Neural cell (in vitro differentiated cells): Measurements from ENCODE around the gene AGK.

Source experiments
- CTCF ChIP-seq: fragments of 450-650 bp; IDR thresholded peaks from 2 replicates; pipeline ENCODE4 v1.5.1; 2014; ENCODE audit warnings: antibody characterized with exemption, mild to moderate bottlenecking, moderate library complexity; ENCODE audit not compliant: poor library complexity, severe bottlenecking
- EP300 ChIP-seq: fragments of 450-650 bp; conservative IDR thresholded peaks from 2 replicates; pipeline ENCODE4 v1.6.1; 2014; ENCODE audit warnings: antibody characterized with exemption, mild to moderate bottlenecking, moderate library complexity; ENCODE audit not compliant: poor library complexity, severe bottlenecking
- EZH2 ChIP-seq: fragments of 200-600, 300-800 bp; shearing (Covaris generic), sonication (generic); IDR thresholded peaks from 2 replicates; pipeline ENCODE4 v1.6.1; 2014; ENCODE audit warnings: antibody characterized with exemption, low read length, borderline replicate concordance, mild to moderate bottlenecking; ENCODE audit not compliant: insufficient read depth, poor library complexity, severe bottlenecking
- MXI1 ChIP-seq: fragments of 450-650 bp; conservative IDR thresholded peaks from 2 replicates; pipeline ENCODE4 v1.6.1; 2014; ENCODE audit warnings: antibody characterized with exemption, mild to moderate bottlenecking; ENCODE audit not compliant: poor library complexity, severe bottlenecking
- POLR2AphosphoS5 ChIP-seq: IDR thresholded peaks from 2 replicates; pipeline ENCODE4 v1.6.1; 2012
- RAD21 ChIP-seq: fragments of 450-650 bp; conservative IDR thresholded peaks from 2 replicates; pipeline ENCODE4 v1.6.1; 2014; ENCODE audit warnings: antibody characterized with exemption, mild to moderate bottlenecking, moderate library complexity
- SMC3 ChIP-seq: fragments of 450-650 bp; conservative IDR thresholded peaks from 2 replicates; pipeline ENCODE4 v1.6.1; 2014; ENCODE audit warnings: antibody characterized with exemption, mild to moderate bottlenecking, moderate library complexity; ENCODE audit not compliant: poor library complexity
- TAF1 ChIP-seq: IDR thresholded peaks from 2 replicates; pipeline ENCODE4 v1.6.1; 2012; ENCODE audit warnings: low read depth
- TF ChIP-seq, protein P1 (sequence below): IDR thresholded peaks from 2 replicates; pipeline ENCODE4 v1.6.1; 2012; ENCODE audit warnings: borderline replicate concordance

- TF ChIP-seq CTCF (no peak), EZH2 (no peak), TAF1 (no peak), POLR2AphosphoS5 (no peak), EP300 (no peak), RAD21 (no peak), MXI1 (no peak), SMC3 (no peak)
- TF ChIP-seq, protein P1, sequence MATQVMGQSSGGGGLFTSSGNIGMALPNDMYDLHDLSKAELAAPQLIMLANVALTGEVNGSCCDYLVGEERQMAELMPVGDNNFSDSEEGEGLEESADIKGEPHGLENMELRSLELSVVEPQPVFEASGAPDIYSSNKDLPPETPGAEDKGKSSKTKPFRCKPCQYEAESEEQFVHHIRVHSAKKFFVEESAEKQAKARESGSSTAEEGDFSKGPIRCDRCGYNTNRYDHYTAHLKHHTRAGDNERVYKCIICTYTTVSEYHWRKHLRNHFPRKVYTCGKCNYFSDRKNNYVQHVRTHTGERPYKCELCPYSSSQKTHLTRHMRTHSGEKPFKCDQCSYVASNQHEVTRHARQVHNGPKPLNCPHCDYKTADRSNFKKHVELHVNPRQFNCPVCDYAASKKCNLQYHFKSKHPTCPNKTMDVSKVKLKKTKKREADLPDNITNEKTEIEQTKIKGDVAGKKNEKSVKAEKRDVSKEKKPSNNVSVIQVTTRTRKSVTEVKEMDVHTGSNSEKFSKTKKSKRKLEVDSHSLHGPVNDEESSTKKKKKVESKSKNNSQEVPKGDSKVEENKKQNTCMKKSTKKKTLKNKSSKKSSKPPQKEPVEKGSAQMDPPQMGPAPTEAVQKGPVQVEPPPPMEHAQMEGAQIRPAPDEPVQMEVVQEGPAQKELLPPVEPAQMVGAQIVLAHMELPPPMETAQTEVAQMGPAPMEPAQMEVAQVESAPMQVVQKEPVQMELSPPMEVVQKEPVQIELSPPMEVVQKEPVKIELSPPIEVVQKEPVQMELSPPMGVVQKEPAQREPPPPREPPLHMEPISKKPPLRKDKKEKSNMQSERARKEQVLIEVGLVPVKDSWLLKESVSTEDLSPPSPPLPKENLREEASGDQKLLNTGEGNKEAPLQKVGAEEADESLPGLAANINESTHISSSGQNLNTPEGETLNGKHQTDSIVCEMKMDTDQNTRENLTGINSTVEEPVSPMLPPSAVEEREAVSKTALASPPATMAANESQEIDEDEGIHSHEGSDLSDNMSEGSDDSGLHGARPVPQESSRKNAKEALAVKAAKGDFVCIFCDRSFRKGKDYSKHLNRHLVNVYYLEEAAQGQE = no peak
These were observed 123.0 kb downstream of the AGK start for GRCh38 chr7:141674171-141674671.
